NCI-H82 (cell line): ENCODE measurements around the gene SNX8.

Experiments used
- DNase-seq: peaks from one replicate; lab custom pipeline; 2025; lab: John Stamatoyannopoulos, UW

SNX8 gene

GRCh38 chr7:2202901-2203765, 111.1 kb downstream of the SNX8 start:
- no peak for DNase-seq

GRCh38 chr7:2202361-2202761, 111.9 kb downstream of the SNX8 start:
- DNase-seq, result no peak
